Thyroid gland (tissue), 4 donors: ENCODE data around the gene WNT7A. TPM values are rescaled to one million over a fixed set of nuclear protein-coding genes. Genes with fewer than 3 reads are reported as not detected.

ENCODE experiments used
- DNase-seq, 2 donors: peaks; one replicate each; pipeline ENCODE4 v3.0.0-alpha.2; 2019
- H3K27ac ChIP-seq, 3 donors: fragments of 200-600 bp; sonication (generic); 1 replicate in 2 of 3; 2 replicates in 1 of 3; pipeline ENCODE4 v1.5.1; 2016 to 2019; ENCODE audit warnings: mild to moderate bottlenecking in 1 of 3, moderate library complexity in 1 of 3
- H3K27me3 ChIP-seq: fragments of 200-600 bp; sonication (generic); one replicate; pipeline ENCODE4 v1.5.1; 2019
- H3K36me3 ChIP-seq, 2 donors: fragments of 200-600 bp; sonication (generic); one replicate each; pipeline ENCODE4 v1.5.1; 2016 to 2019
- H3K4me1 ChIP-seq, 2 donors: fragments of 200-600 bp; sonication (generic); one replicate each; pipeline ENCODE4 v1.5.1; 2017 to 2019
- H3K4me3 ChIP-seq, 3 donors: fragments of 200-600 bp; sonication (generic); replicated peaks in 1 of 3; 1 replicate in 2 of 3; 2 replicates in 1 of 3; pipeline ENCODE4 v1.5.1; 2016; ENCODE audit warnings: mild to moderate bottlenecking in 1 of 3
- H3K9me3 ChIP-seq: fragments of 200-600 bp; sonication (generic); one replicate; pipeline ENCODE4 v1.5.1; 2017
- CTCF ChIP-seq, 6 experiments: fragments of 200-600 bp in 3 of 6; fragments of 450-650 bp in 3 of 6; sonication (generic) in 3 of 6; IDR thresholded peaks; one replicate each; pipeline ENCODE4 v1.5.1; 2016 to 2019; ENCODE audit warnings: antibody characterized with exemption in 6 of 6, mild to moderate bottlenecking in 2 of 6, inconsistent platforms in 1 of 6, moderate library complexity in 1 of 6
- POLR2A ChIP-seq, 2 donors: fragments of 450-650 bp; IDR thresholded peaks; one replicate each; pipeline ENCODE4 v1.6.1; 2017; ENCODE audit warnings: antibody characterized with exemption in 2 of 2, mild to moderate bottlenecking in 2 of 2, moderate library complexity in 1 of 2
- WGBS, 2 donors: methylation state at CpG; one replicate each; pipeline ENCODE4 v1.1.5; 2017; 5-methylcytosine and 5-hydroxymethylcytosine counted together
- intact Hi-C: fragments of 100-400 bp; cut with DNase I; formaldehyde crosslinking; loops from one replicate; pipeline ENCODE4 v1.15.1; 2023
- total RNA-seq, 4 donors: library from RNA; depleted of rRNA; stranded (reverse); fragments of >200 nt; gene quantifications; one replicate each; pipeline ENCODE4 v1.2.3, GENCODE V29; 2016

The WNT7A gene
- total RNA-seq, 4 donors from 2014 or later: not detected

DNA sequence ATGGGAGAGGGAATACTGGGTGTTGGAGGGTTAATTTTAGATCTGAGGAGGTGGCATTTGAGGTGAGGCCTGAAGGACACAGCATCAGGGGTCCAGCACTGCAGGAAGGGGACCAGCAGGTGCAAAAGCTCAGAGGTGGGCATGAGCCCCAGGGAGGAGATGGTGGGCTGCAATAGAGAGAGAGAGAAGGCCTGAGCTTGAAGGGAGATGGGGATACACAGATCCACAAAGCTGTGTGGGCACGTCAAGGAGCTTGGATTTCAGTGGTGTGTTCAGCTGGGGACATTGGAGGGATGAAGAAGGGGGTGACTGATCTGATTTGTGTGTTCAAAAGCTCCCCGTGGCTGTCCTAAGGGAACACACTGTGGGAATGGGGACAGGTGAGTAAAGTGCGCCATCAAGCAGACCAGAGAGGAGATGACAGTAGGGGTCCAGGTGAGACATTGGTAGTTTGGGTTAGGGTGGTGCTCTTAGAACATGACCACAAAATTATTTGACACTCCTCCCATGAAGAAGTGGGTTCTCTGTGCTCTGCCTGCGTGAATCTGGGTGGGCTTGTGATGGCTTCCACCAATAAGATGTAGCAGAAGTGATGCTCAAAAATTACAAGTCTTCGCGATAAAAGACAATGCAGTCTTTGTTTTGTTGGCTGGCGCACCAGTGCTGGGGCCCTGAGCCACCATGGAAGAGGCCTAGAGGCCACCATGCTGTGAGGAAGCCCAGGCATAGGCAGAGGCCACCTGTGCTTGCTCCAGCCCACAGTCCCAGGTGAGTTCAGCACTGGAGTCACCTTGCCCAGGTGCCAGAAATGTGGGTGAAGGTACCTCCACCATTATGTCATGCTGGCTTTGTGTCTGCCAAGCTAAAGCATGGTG is 1.9 kb upstream of the WNT7A start:
- peaks cover 14% of the 10 kb centered on the region for H3K27me3 ChIP-seq
- intact Hi-C loops: no loop called here
- 71 to 80% methylated on average over 4 to 7 of the region's 7 CpGs for WGBS, 2 donors

DNA sequence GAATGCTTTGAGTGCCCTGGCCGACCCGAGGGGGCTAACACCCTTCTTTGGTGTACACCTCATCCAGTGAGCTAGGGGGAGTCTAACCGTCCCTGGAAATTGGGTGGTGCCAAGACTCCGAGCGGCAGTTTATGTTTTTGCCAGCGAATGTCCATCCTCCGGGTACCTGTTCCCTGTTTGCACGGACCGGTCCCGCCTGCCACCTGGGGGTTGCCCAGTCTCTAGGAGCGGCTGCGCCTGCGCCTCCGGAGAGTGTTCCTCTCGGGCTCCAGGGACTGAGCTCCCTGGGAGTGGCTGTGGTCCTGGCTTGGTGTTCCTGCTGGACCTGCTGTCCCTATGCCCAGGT is 913 bp upstream of the WNT7A start:
- Histone ChIP-seq H3K27me3 (peaks cover 14% of the 10 kb centered on the region), H3K4me1 (peaks cover 15 to 30% of the 10 kb centered on the region in 2 donors), H3K4me3 (no peak overlapping the region), H3K9me3 (no peaks in the 10 kb centered on the region), H3K27ac (no peak overlapping the region), H3K36me3 (no peaks in the 10 kb centered on the region)
- DNase-seq: peak in 1 of 2 donors; percentile 6
- 4% methylated on average over 10 of the region's 15 CpGs; no CpG with 5 or more reads in 1 of the 2 donors for WGBS, 2 donors
- intact Hi-C loops: no loop called here
- no peak for TF ChIP-seq POLR2A (IDR thresholded peaks at IDR 0.05)

More for the DNA sequence above, 1.9 kb upstream of the WNT7A start:
- H3K4me1 ChIP-seq: peaks cover 15 to 30% of the 10 kb centered on the region in 2 donors
- DNase-seq: no peak
- H3K9me3 ChIP-seq: no peaks in the 10 kb centered on the region
- no peak overlapping the region for H3K4me3 ChIP-seq
- no peak for TF ChIP-seq POLR2A (IDR thresholded peaks at IDR 0.05)
- TF ChIP-seq CTCF (IDR thresholded peaks at IDR 0.05): no peak
- H3K36me3 ChIP-seq: no peaks in the 10 kb centered on the region
- H3K27ac ChIP-seq: no peak overlapping the region

DNA sequence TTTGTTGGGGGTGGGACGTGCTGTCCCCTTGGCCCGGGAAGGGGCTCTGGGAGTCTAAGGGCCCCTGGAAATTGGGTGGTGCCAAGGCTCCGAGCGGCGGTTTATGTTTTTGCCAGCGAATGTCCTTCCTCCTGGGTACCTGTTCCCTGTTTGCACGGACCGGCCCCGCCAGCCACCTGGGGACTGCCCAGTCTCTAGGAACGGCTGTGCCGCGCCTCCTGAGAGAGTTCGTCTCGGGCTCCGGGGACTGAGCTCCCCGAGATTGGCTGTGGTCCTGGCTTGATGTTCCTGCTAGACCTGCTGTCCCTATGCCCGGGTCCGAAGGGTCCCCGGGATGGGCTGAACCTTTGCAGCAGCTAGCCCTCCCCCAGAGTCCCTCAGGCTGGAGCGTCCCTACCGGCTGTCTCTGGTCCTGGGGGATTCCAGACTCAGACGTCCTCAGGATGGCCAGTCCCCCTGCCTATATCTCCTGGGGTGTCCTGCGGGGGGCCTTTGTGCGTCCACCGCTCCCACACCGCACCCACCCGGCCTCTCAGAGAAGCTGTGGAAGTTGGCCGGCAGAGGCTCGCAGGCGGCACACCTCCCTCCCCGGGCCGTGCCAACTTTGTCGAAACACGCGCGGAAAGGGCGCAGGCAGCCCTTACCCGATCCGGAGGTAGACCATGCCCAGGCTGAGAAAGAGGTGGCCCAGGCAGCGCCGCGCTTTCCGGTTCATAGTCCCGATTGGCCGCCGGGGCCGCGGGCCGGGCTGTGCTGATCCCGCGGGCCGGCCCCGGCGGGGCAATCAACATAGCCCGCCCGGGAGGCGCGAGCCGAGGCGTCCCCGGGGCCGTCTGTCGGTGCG is 547 bp downstream of the WNT7A start:
- Histone ChIP-seq H3K4me1 (peaks cover 15 to 30% of the 10 kb centered on the region in 2 donors), H3K4me3 (peak overlapping the region in 1 of 3 donors; percentile 14), H3K27me3 (peaks cover 14% of the 10 kb centered on the region), H3K27ac (no peak overlapping the region), H3K36me3 (no peaks in the 10 kb centered on the region), H3K9me3 (no peaks in the 10 kb centered on the region)
- peak; percentile 16 for DNase-seq
- intact Hi-C loops: no loop called here
- WGBS, 2 donors: 1 to 3% methylated on average over 18 to 35 of the region's 64 CpGs
- no peak for TF ChIP-seq CTCF (IDR thresholded peaks at IDR 0.05)
- TF ChIP-seq POLR2A (IDR thresholded peaks at IDR 0.05): no peak

DNA sequence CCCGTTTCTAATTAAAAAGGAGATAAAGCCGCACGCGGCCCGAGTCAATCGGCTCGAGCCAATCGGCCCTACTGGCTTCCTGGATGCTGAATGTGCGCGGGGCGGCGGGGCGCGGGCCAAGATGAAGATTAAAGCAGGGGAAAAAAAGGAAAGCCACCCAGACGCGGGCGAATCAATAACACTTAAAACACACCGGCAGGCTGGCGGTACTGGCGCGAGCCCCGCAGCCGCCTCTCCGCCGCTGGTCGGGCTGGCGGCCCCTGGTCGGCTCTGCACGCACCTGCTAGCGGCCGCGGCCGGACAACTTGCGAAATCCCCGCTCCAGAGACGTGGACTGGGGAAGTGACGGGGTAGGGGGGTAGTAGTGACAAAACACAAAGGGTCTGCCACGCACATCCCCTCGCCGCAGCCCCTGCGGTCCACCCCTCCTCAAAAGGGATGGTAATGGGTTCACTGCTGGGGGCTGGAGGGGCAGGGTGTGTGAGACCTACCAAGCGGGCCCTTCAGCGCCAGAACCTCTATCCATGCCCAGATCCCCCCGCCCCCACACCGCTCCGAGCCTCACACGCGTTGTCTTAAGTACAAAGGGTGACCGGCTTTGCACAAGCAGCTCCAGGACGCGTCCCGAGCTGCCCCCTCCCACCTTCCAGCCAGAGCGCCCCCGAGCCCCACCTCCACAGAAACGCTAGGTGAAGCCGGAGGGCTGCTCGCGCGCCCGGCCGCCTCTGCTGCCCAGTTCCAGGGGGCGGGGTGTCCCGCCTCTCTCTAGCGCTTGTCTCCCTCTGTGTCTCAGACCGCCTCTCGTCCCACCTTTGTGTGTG is 1.4 kb downstream of the WNT7A start:
- no peak for DNase-seq
- H3K4me3 ChIP-seq: no peak overlapping the region
- H3K4me1 ChIP-seq: peaks cover 15 to 30% of the 10 kb centered on the region in 2 donors
- H3K27me3 ChIP-seq: peaks cover 14% of the 10 kb centered on the region
- 0 to 1% methylated on average over 42 to 47 of the region's 66 CpGs for WGBS, 2 donors
- no peaks in the 10 kb centered on the region for H3K36me3 ChIP-seq
- H3K27ac ChIP-seq: no peak overlapping the region
- intact Hi-C loops: no loop called here
- no peak for TF ChIP-seq CTCF (IDR thresholded peaks at IDR 0.05)
- no peak for TF ChIP-seq POLR2A (IDR thresholded peaks at IDR 0.05)
- no peaks in the 10 kb centered on the region for H3K9me3 ChIP-seq

DNA sequence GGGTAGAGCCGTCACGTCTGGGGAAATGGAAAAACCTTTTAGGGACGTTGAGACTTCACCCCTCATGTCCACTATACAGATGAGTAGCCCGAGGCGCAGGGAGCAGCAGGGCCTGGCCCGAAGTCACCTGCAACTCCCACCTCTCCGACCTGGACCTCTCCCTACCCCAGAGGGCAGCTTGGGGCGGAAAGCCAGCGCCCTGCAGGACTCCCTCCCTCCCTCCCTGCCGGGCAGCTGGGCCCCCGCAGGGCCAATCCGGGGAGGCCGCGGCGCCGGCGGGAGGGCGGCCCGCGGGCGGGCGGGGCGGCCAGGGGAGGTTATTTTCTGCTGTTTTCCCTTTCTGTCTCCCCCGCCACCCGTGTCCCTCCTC is 2.0 kb downstream of the WNT7A start:
- H3K4me3 ChIP-seq: no peak overlapping the region
- H3K9me3 ChIP-seq: no peaks in the 10 kb centered on the region
- H3K27me3 ChIP-seq: peaks cover 14% of the 10 kb centered on the region
- no peak for DNase-seq
- intact Hi-C loops: no loop called here
- TF ChIP-seq CTCF (IDR thresholded peaks at IDR 0.05) (no peak), POLR2A (IDR thresholded peaks at IDR 0.05) (no peak)
- 11 to 24% methylated on average over 9 to 13 of the region's 25 CpGs for WGBS, 2 donors
- no peaks in the 10 kb centered on the region for H3K36me3 ChIP-seq
- H3K27ac ChIP-seq: no peak overlapping the region
- peaks cover 15 to 30% of the 10 kb centered on the region in 2 donors for H3K4me1 ChIP-seq
